ENCODE results near the gene TCF23.

- TF ChIP-seq CTCF (IDR thresholded peaks at IDR 0.05; ENCODE audit: low read depth, low read length, poor library complexity, severe bottlenecking): no peak
- no peak for TF ChIP-seq EZH2phosphoT487 (IDR thresholded peaks at IDR 0.05; ENCODE audit: borderline replicate concordance, low read length)
Measured at GRCh38 chr2:27147935-27148334, 869 bp upstream of the TCF23 start.
